Measurements from ENCODE around the gene VASN. TPM values are rescaled to one million over a fixed set of nuclear protein-coding genes. Genes with fewer than 3 reads are reported as not detected.

Gene VASN
- total and polyA plus RNA-seq, 7 donors, result 0.46 to 10.2 (median 7.1) TPM

DNA sequence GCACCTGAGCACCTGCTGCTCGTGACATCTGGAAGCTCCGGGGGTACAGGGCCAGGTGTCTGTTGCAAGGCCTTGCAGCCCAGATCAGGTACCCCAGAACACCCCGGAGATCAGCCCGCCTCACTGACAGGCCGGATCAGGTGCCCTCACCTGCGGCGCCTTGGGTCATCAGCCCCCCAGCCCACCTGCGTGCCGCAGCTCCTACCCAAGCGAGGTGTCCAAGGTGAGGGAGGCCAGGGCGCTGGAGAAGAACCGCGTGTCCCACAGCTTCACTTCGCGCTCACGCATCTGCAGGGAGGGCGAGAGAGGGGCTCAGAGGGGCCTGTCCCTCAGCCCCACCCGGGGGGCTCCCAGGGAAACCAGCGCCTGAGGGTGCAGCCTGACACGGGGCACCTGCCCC lies 16.1 kb downstream of the VASN start:
- DNase-seq, result no peak
- TF ChIP-seq POLR2A (IDR thresholded peaks at IDR 0.05), result no peak
- TF ChIP-seq EP300 (IDR thresholded peaks at IDR 0.05), result no peak
- TF ChIP-seq, protein P1, sequence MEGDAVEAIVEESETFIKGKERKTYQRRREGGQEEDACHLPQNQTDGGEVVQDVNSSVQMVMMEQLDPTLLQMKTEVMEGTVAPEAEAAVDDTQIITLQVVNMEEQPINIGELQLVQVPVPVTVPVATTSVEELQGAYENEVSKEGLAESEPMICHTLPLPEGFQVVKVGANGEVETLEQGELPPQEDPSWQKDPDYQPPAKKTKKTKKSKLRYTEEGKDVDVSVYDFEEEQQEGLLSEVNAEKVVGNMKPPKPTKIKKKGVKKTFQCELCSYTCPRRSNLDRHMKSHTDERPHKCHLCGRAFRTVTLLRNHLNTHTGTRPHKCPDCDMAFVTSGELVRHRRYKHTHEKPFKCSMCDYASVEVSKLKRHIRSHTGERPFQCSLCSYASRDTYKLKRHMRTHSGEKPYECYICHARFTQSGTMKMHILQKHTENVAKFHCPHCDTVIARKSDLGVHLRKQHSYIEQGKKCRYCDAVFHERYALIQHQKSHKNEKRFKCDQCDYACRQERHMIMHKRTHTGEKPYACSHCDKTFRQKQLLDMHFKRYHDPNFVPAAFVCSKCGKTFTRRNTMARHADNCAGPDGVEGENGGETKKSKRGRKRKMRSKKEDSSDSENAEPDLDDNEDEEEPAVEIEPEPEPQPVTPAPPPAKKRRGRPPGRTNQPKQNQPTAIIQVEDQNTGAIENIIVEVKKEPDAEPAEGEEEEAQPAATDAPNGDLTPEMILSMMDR (IDR thresholded peaks at IDR 0.05), result no peak
- no peak for TF ChIP-seq POLR2AphosphoS5 (IDR thresholded peaks at IDR 0.05)
- no peaks in the 10 kb centered on the region for H3K27me3 ChIP-seq
- no peaks in the 10 kb centered on the region for H3K9me3 ChIP-seq
- H3K36me3 ChIP-seq, result peaks cover 2 to 27% (median 10%) of the 10 kb centered on the region in 4 donors
- no peak overlapping the region for H3K4me3 ChIP-seq
- intact Hi-C loops (cut with DNase I), result no loop called here
- 96% methylated on average over 20 of the region's 20 CpGs for WGBS, 2 donors
- H3K4me1 ChIP-seq, result peaks cover 0 to 29% (median 11%) of the 10 kb centered on the region in 4 donors
- H3K27ac ChIP-seq, result peak overlapping the region in 2 of 4 donors; percentile 31 to 32

DNA sequence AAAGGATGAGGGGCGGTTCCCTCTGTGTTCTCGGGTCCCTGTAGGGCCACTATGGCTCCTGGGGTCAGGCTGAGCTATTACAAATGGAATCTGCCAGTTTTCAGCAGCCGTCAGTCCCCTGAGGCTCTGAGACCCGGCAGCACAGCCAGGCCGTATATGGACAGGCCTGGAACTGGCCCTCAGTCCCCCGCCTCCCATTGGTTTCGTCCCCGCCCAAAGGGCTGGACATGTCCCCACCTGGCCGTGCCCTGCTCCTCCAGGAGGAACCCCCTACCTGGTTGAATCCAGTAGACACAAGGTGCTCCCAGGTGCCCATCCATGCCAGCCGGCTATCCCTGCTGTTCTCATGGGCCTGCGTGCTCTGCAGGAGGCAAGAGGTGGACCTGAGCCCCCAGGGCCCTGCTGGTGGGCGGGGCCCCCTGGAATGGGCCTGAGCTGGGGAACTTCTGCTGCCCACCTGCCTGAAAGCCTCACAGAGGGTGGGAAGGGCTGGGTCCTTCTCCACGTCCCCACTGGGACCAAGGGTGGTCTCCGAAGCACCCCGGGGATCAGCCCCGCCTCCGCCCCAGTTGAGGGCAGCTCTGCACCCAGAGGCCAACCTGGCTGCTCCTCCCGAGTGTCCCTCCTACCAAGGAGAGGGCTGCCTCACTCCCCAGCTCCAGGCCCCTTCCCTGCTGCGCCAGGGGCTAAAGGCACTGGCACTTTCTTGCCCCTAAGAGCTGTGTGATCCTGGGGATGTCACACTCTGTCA lies 16.8 kb downstream of the VASN start:
- peak overlapping the region; percentile 30 to 43 (median 32) for H3K27ac ChIP-seq
- H3K4me1 ChIP-seq, result peaks cover 0 to 35% (median 17%) of the 10 kb centered on the region in 4 donors
- TF ChIP-seq POLR2AphosphoS5 (IDR thresholded peaks at IDR 0.05) (no peak), EP300 (IDR thresholded peaks at IDR 0.05) (no peak)
- TF ChIP-seq, protein P1 (IDR thresholded peaks at IDR 0.05), result no peak
- no peak for DNase-seq
- no peak overlapping the region for H3K4me3 ChIP-seq
- H3K36me3 ChIP-seq, result peaks cover 0 to 23% (median 6%) of the 10 kb centered on the region in 4 donors
- WGBS, 2 donors, result 89 to 91% methylated on average over 19 of the region's 19 CpGs
- H3K27me3 ChIP-seq, result no peaks in the 10 kb centered on the region
- intact Hi-C loops (cut with DNase I), result no loop called here
- H3K9me3 ChIP-seq, result no peaks in the 10 kb centered on the region

DNA sequence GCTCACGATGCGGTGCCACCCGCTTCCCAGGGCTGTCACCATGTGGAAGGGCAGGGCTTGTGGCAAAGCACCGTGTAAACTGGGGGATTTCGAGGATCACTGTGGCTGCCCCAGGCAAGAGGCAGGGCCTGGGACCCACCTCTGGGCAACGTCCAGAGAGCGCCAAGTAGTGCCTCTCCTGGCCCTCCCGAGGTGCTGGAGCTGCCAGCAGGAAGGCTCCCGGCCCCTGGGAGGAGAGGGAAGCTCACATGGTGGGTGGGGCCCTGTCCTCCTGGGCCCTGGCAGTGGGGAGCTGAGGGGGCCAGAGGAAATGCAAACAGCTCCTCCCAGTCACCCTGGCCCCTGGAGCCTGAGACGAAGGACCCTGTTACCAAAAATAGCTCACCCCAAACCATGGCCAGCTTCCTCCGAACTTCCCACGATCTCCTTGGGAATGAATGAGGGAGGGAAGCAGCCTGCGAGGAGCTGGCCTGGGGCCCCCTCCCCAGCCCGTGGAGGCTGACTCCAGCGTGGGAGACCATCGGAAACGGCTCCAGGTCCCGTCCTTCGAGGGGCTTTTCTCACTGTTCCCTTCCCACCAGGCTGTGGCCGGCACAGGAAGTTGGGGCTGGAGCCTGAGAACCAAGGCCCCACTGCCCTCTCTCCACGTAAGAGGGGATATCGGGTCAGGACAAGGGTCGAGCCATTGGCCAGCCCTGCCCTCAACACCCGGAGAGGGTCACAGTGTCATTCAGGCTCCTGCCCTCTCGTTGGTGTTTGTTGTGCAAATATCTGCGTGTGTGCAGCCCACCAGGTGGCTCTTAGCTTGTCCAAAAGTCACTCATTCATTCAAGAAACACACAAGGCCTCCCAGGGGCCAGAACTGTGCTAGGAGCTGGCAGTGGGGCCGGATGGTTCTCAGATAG lies 17.7 kb downstream of the VASN start:
- TF ChIP-seq EP300 (IDR thresholded peaks at IDR 0.05) (no peak), POLR2A (IDR thresholded peaks at IDR 0.05) (no peak), POLR2AphosphoS5 (IDR thresholded peaks at IDR 0.05) (no peak)
- TF ChIP-seq, protein P1 (IDR thresholded peaks at IDR 0.05), result no peak
- H3K4me1 ChIP-seq, result peaks cover 0 to 38% (median 19%) of the 10 kb centered on the region in 4 donors
- H3K4me3 ChIP-seq, result no peak overlapping the region
- H3K27me3 ChIP-seq, result no peaks in the 10 kb centered on the region
- H3K27ac ChIP-seq, result peak overlapping the region; percentile 1 to 43 (median 28)
- intact Hi-C loops (cut with DNase I), result no loop called here
- DNase-seq, result no peak
- H3K9me3 ChIP-seq, result no peaks in the 10 kb centered on the region
- H3K36me3 ChIP-seq, result peaks cover 0 to 22% (median 5%) of the 10 kb centered on the region in 4 donors
- WGBS, 2 donors, result 84 to 88% methylated on average over 27 of the region's 27 CpGs

DNA sequence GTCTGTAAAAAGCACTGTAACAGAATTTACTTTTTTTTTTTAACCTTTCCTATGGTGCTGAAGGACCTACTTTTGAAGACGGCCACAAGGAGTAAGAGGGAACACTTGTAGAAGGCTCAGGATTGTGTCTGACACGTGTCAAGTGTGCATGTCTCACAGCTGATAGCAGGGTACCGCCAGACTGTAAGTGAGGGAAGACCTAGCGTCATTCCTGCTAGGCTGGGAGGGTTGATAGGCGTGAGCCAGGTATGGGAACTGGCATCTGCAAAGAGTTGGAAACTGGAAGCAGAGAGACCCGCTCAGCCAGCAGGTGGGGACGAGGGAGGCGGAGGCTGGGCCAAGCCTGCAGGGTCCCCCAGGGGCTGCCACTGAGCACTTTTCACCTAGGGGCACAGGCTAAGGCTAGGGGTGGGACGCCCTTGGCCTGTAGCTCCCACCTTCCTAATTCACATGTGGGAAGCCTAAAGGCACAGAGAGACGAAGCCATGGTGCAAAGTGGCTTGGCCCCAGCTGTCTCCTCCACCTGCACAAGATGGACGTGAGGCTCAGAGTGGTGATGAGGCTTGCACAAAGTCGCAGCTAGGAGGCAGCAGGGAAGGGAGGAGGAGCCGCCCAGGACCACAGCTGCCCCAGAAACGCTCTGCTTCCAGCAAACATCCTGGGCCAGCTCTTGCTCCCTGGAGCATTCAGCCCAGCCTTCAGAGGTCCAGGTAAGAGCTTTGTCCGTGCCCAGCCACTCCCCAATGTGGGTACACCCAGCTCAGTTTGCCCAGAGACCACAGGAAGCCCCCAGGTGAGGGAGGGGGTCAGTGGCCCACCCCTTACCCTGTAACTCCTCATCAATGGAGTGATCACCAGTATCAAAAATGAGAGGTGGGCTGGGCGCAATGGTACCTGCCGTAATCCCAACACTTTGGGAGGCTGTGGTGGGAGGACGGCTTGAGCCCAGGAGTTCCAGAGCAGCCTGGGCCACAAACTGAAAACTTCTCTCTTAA lies 18.9 kb downstream of the VASN start:
- H3K9me3 ChIP-seq, result no peaks in the 10 kb centered on the region
- no peak for DNase-seq
- peaks cover 0 to 19% (median 5%) of the 10 kb centered on the region in 4 donors for H3K36me3 ChIP-seq
- no peak overlapping the region for H3K4me3 ChIP-seq
- H3K27me3 ChIP-seq, result no peaks in the 10 kb centered on the region
- no peak overlapping the region for H3K27ac ChIP-seq
- no peak for TF ChIP-seq EP300 (IDR thresholded peaks at IDR 0.05)
- no peak for TF ChIP-seq POLR2AphosphoS5 (IDR thresholded peaks at IDR 0.05)
- no peak for TF ChIP-seq POLR2A (IDR thresholded peaks at IDR 0.05)
- TF ChIP-seq, protein P1 (IDR thresholded peaks at IDR 0.05), result no peak
- intact Hi-C loops (cut with DNase I), result no loop called here
- 88 to 90% methylated on average over 18 of the region's 18 CpGs for WGBS, 2 donors
- peaks cover 0 to 38% (median 21%) of the 10 kb centered on the region in 4 donors for H3K4me1 ChIP-seq
